ENCODE measurements around the gene ALCAM.

ALCAM gene

GRCh38 chr3:105490045-105490444 lies 123.3 kb downstream of the ALCAM start:
- Histone ChIP-seq H3K36me3 (ENCODE audit: insufficient read depth, low read length) (no peaks in the 10 kb centered on the region; the same call in 1 of the 2 replicates), H3K9ac (ENCODE audit: low read depth, low read length) (no peak overlapping the region), H3K9me3 (ENCODE audit: control insufficient read depth, insufficient read depth, low read length) (peaks cover 6% of the 10 kb centered on the region), H3K4me1 (ENCODE audit: insufficient read depth, low read length) (no peaks in the 10 kb centered on the region)

GRCh38 chr3:105493305-105493892 lies 126.7 kb downstream of the ALCAM start:
- no peak overlapping the region for H3K9ac ChIP-seq (ENCODE audit: low read depth, low read length)
- H3K4me1 ChIP-seq (ENCODE audit: insufficient read depth, low read length): peaks cover 2% of the 10 kb centered on the region; the same call in 1 of the 2 replicates
- H3K36me3 ChIP-seq (ENCODE audit: insufficient read depth, low read length): no peaks in the 10 kb centered on the region; the same call in 1 of the 2 replicates
- H3K9me3 ChIP-seq (ENCODE audit: control insufficient read depth, insufficient read depth, low read length): peaks cover 3% of the 10 kb centered on the region

GRCh38 chr3:105495021-105495420 lies 128.3 kb downstream of the ALCAM start:
- Histone ChIP-seq H3K36me3 (ENCODE audit: insufficient read depth, low read length) (no peaks in the 10 kb centered on the region; the same call in 1 of the 2 replicates), H3K9me3 (ENCODE audit: control insufficient read depth, insufficient read depth, low read length) (peaks cover 3% of the 10 kb centered on the region), H3K9ac (ENCODE audit: low read depth, low read length) (no peak overlapping the region), H3K4me1 (ENCODE audit: insufficient read depth, low read length) (peaks cover 2% of the 10 kb centered on the region; the same call in 1 of the 2 replicates)

- H3K4me1 ChIP-seq (ENCODE audit: insufficient read depth, low read length): peaks cover 2% of the 10 kb centered on the region; the same call in 1 of the 2 replicates
- no peak overlapping the region for H3K9ac ChIP-seq (ENCODE audit: low read depth, low read length)
- no peaks in the 10 kb centered on the region for H3K9me3 ChIP-seq (ENCODE audit: control insufficient read depth, insufficient read depth, low read length)
- H3K36me3 ChIP-seq (ENCODE audit: insufficient read depth, low read length): no peaks in the 10 kb centered on the region
These were observed 129.6 kb downstream of the ALCAM start for GRCh38 chr3:105496343-105496742.

GRCh38 chr3:105497386-105497785 lies 130.7 kb downstream of the ALCAM start:
- H3K36me3 ChIP-seq (ENCODE audit: insufficient read depth, low read length): no peaks in the 10 kb centered on the region
- H3K9ac ChIP-seq (ENCODE audit: low read depth, low read length): no peak overlapping the region
- no peaks in the 10 kb centered on the region for H3K9me3 ChIP-seq (ENCODE audit: control insufficient read depth, insufficient read depth, low read length)
- H3K4me1 ChIP-seq (ENCODE audit: insufficient read depth, low read length): peaks cover 2% of the 10 kb centered on the region; the same call in 1 of the 2 replicates

GRCh38 chr3:105499961-105500360 lies 133.3 kb downstream of the ALCAM start:
- Histone ChIP-seq H3K36me3 (ENCODE audit: insufficient read depth, low read length) (no peaks in the 10 kb centered on the region), H3K9ac (ENCODE audit: low read depth, low read length) (no peak overlapping the region), H3K9me3 (ENCODE audit: control insufficient read depth, insufficient read depth, low read length) (no peaks in the 10 kb centered on the region), H3K4me1 (ENCODE audit: insufficient read depth, low read length) (peaks cover 2% of the 10 kb centered on the region; the same call in 1 of the 2 replicates)

GRCh38 chr3:105502333-105502732 lies 135.6 kb downstream of the ALCAM start:
- Histone ChIP-seq H3K36me3 (ENCODE audit: insufficient read depth, low read length) (no peaks in the 10 kb centered on the region), H3K4me1 (ENCODE audit: insufficient read depth, low read length) (no peaks in the 10 kb centered on the region), H3K9me3 (ENCODE audit: control insufficient read depth, insufficient read depth, low read length) (no peaks in the 10 kb centered on the region), H3K9ac (ENCODE audit: low read depth, low read length) (no peak overlapping the region)

- no peaks in the 10 kb centered on the region for H3K9me3 ChIP-seq (ENCODE audit: control insufficient read depth, insufficient read depth, low read length)
- no peaks in the 10 kb centered on the region for H3K4me1 ChIP-seq (ENCODE audit: insufficient read depth, low read length)
- no peak overlapping the region for H3K9ac ChIP-seq (ENCODE audit: low read depth, low read length)
- H3K36me3 ChIP-seq (ENCODE audit: insufficient read depth, low read length): no peaks in the 10 kb centered on the region
These were observed 136.5 kb downstream of the ALCAM start for GRCh38 chr3:105503191-105503593.

- Histone ChIP-seq H3K9ac (ENCODE audit: low read depth, low read length) (no peak overlapping the region; the same call in 1 of the 2 replicates), H3K9me3 (ENCODE audit: control insufficient read depth, insufficient read depth, low read length) (no peaks in the 10 kb centered on the region)
These were observed 137.8 kb downstream of the ALCAM start for GRCh38 chr3:105504440-105504951.

GRCh38 chr3:105505170-105505569 lies 138.5 kb downstream of the ALCAM start:
- Histone ChIP-seq H3K36me3 (ENCODE audit: insufficient read depth, low read length) (no peaks in the 10 kb centered on the region), H3K4me1 (ENCODE audit: insufficient read depth, low read length) (no peaks in the 10 kb centered on the region), H3K9ac (ENCODE audit: low read depth, low read length) (no peak overlapping the region), H3K9me3 (ENCODE audit: control insufficient read depth, insufficient read depth, low read length) (no peaks in the 10 kb centered on the region)

More at GRCh38 chr3:105504440-105504951, 137.8 kb downstream of the ALCAM start:
- Histone ChIP-seq H3K4me1 (ENCODE audit: insufficient read depth, low read length) (no peaks in the 10 kb centered on the region), H3K36me3 (ENCODE audit: insufficient read depth, low read length) (no peaks in the 10 kb centered on the region)

- no peaks in the 10 kb centered on the region for H3K36me3 ChIP-seq (ENCODE audit: insufficient read depth, low read length)
- no peak overlapping the region for H3K9ac ChIP-seq (ENCODE audit: low read depth, low read length)
- peaks cover 10% of the 10 kb centered on the region; the same call in 1 of the 2 replicates for H3K4me1 ChIP-seq (ENCODE audit: insufficient read depth, low read length)
- H3K9me3 ChIP-seq (ENCODE audit: control insufficient read depth, insufficient read depth, low read length): no peaks in the 10 kb centered on the region
These were observed 144.3 kb downstream of the ALCAM start for GRCh38 chr3:105511031-105511430.

GRCh38 chr3:105512061-105512460 lies 145.4 kb downstream of the ALCAM start:
- H3K9ac ChIP-seq (ENCODE audit: low read depth, low read length): no peak overlapping the region
- H3K4me1 ChIP-seq (ENCODE audit: insufficient read depth, low read length): peaks cover 10% of the 10 kb centered on the region; the same call in 1 of the 2 replicates
- no peaks in the 10 kb centered on the region for H3K9me3 ChIP-seq (ENCODE audit: control insufficient read depth, insufficient read depth, low read length)
- no peaks in the 10 kb centered on the region for H3K36me3 ChIP-seq (ENCODE audit: insufficient read depth, low read length)

- H3K9me3 ChIP-seq (ENCODE audit: control insufficient read depth, insufficient read depth, low read length): no peaks in the 10 kb centered on the region
- H3K4me1 ChIP-seq (ENCODE audit: insufficient read depth, low read length): peaks cover 10% of the 10 kb centered on the region; the same call in 1 of the 2 replicates
- no peak overlapping the region for H3K9ac ChIP-seq (ENCODE audit: low read depth, low read length)
- no peaks in the 10 kb centered on the region for H3K36me3 ChIP-seq (ENCODE audit: insufficient read depth, low read length)
These were observed 146.3 kb downstream of the ALCAM start for GRCh38 chr3:105513042-105513441.

GRCh38 chr3:105513886-105514285 lies 147.2 kb downstream of the ALCAM start:
- H3K9me3 ChIP-seq (ENCODE audit: control insufficient read depth, insufficient read depth, low read length): no peaks in the 10 kb centered on the region
- H3K9ac ChIP-seq (ENCODE audit: low read depth, low read length): no peak overlapping the region

GRCh38 chr3:105515372-105515771 lies 148.7 kb downstream of the ALCAM start:
- Histone ChIP-seq H3K4me1 (ENCODE audit: insufficient read depth, low read length) (peaks cover 10% of the 10 kb centered on the region; the same call in 1 of the 2 replicates), H3K36me3 (ENCODE audit: insufficient read depth, low read length) (no peaks in the 10 kb centered on the region), H3K9me3 (ENCODE audit: control insufficient read depth, insufficient read depth, low read length) (no peaks in the 10 kb centered on the region), H3K9ac (ENCODE audit: low read depth, low read length) (no peak overlapping the region)

More at GRCh38 chr3:105513886-105514285, 147.2 kb downstream of the ALCAM start:
- Histone ChIP-seq H3K36me3 (ENCODE audit: insufficient read depth, low read length) (no peaks in the 10 kb centered on the region), H3K4me1 (ENCODE audit: insufficient read depth, low read length) (peaks cover 10% of the 10 kb centered on the region; the same call in 1 of the 2 replicates)
